K562 (cell line): ENCODE data around the gene CNTN2.

Source experiments
- CEBPB ChIP-seq: fragments of 450-650 bp; IDR thresholded peaks from 2 replicates; pipeline ENCODE4 v1.6.1; 2016; ENCODE audit warnings: missing genetic modification characterization, missing compliant biosample characterization
- CTCF ChIP-seq, 3 experiments: IDR thresholded peaks in 2 of 3; conservative IDR thresholded peaks in 1 of 3; 2 replicates each; pipeline ENCODE4 v1.5.1; 2011 to 2012; ENCODE audit warnings: low read length in 3 of 3, mild to moderate bottlenecking in 3 of 3, control low read depth in 2 of 3, improper control_type of control experiment in 1 of 3, inconsistent platforms in 1 of 3, low read depth in 1 of 3, mixed read lengths in 1 of 3, moderate library complexity in 1 of 3; ENCODE audit not compliant: insufficient read depth in 2 of 3
- FOXK1 ChIP-seq: sonication (generic); formaldehyde crosslinking; IDR thresholded peaks from 2 replicates; pipeline ENCODE4 v1.8.0; 2022; ENCODE audit warnings: missing genetic modification reagents, mild to moderate bottlenecking, borderline replicate concordance
- GMEB1 ChIP-seq: fragments of 250-450 bp; sonication (Bioruptor Pico); IDR thresholded peaks from 2 replicates; pipeline ENCODE4 v1.4.0; 2020; ENCODE audit warnings: mild to moderate bottlenecking
- STAG1 ChIP-seq: sonication (generic); formaldehyde crosslinking; IDR thresholded peaks from 2 replicates; pipeline ENCODE4 v1.5.0; 2020; ENCODE audit warnings: missing genetic modification reagents, borderline replicate concordance

- TF ChIP-seq CEBPB (tag), result no peak
- TF ChIP-seq FOXK1 (CRISPR knock-in tag), result no peak
- TF ChIP-seq STAG1 (CRISPR knock-in tag), result no peak
- TF ChIP-seq CTCF (IDR thresholded peaks at IDR 0.05 in 2 of 3, conservative IDR thresholded peaks at IDR 0.05 in 1 of 3; ENCODE audit: insufficient read depth in 2 of 3, low read depth in 1 of 3, low read length in 3 of 3), result no peak
- TF ChIP-seq GMEB1, result no peak
Observed at GRCh38 chr1:205009670-205010069, 33.3 kb upstream of the CNTN2 start.
